GM19438 (cell line): ENCODE data around the gene MPL.

Source experiments
- ATAC-seq: cut with Tn5 transposase; IDR thresholded peaks from one replicate; pipeline ENCODE4 v1.9.1; 2021; ENCODE audit warnings: low read depth; ENCODE audit not compliant: unreplicated experiment

The MPL gene

DNA sequence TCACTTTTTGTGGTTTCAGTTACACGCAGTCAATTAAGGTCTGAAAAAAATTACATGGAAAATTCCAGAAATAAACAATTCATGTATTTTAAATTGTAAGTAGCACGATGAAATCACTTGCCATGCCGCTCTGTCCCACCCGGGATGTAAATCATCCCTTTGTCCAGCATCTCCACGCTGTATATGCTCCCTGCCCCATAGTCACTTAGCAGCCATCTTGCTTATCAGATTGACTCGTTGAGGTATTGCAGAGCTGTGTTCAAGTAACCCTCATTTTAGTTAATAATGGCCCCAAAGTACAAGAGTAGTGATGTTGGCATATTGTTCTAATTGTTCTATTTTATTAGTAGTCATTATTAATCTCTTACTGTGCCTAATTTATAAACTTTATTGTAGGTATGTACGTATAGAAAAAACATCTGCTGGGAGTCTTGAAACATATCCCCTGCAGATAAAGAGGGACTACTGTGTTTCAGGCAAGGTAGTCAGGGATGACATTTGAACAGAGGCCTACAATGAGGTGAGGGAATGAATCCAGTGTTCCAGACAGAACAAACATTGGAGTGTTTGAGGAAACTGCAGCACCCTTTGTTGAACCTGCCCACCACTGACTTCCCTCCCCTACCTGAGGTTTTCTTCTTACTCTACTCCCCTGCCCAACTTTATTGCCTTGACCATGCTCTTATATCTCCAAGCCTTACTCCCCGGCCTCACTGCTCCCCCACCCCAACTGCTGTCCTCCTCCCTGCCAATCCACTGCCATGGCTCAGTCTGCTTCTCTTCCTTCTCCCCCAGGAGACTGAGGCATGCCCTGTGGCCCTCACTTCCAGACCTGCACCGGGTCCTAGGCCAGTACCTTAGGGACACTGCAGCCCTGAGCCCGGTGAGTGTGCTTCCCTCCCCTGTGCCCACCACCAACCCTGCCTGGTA lies 14.1 kb downstream of the MPL start:
- no peak for ATAC-seq

DNA sequence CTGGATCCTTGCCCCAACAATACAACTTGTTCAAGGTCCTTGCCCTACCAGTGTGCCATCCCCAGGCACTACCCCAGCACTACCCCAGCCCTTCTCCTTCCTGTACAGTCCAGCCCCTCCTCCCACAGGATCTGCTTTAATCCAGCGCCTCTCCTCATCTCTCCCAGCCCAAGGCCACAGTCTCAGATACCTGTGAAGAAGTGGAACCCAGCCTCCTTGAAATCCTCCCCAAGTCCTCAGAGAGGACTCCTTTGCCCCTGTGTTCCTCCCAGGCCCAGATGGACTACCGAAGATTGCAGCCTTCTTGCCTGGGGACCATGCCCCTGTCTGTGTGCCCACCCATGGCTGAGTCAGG lies 14.7 kb downstream of the MPL start:
- ATAC-seq: no peak

DNA sequence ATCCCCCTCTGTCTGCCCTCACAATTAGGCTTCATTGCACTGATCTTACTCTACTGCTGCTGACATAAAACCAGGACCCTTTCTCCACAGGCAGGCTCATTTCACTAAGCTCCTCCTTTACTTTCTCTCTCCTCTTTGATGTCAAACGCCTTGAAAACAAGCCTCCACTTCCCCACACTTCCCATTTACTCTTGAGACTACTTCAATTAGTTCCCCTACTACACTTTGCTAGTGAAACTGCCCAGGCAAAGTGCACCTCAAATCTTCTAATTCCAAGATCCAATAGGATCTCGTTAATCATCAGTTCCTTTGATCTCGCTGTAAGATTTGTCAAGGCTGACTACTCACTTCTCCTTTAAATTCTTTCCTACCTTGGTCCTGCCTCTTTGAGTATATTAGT lies 15.3 kb downstream of the MPL start:
- no peak for ATAC-seq

DNA sequence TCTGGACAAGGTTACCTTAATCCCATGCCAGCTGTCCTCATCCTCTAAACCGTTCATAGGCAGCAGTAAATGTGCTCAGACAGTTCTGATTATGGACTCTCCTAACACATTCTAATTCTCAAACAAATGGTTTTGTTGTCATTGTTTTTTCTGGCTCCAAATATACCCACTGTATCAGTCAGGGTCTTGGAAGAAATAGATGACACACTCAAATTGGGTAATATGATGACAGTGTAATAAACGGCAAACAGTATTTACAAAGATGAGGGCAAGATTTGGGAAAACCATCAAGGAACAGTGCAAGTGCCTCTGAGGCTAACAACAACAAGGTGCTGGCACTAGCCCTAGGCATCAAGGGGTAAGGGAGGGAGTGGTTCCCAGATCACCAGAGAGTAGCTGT lies 16.9 kb downstream of the MPL start:
- no peak for ATAC-seq

GRCh38 chr1:43354936-43355335 lies 17.3 kb downstream of the MPL start:
- no peak for ATAC-seq

DNA sequence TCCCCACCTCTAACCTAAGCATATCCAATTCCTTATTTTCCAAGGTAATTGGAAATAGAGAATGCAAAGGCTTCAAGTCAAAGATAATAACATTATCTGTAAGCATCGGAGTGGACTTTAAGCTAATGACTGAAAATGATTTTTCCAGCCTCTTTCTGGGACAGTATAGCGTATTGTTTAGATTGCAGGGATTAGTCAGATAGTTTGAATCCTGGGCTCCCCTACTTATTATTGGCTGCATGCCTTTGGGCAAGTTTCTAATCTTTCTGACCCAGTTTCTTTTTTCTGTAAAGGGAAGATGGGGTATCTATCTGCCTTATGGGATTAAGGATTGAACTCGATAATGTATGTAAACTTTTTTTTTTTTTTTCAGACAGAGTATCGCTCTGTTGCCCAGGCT lies 19.6 kb downstream of the MPL start:
- no peak for ATAC-seq

DNA sequence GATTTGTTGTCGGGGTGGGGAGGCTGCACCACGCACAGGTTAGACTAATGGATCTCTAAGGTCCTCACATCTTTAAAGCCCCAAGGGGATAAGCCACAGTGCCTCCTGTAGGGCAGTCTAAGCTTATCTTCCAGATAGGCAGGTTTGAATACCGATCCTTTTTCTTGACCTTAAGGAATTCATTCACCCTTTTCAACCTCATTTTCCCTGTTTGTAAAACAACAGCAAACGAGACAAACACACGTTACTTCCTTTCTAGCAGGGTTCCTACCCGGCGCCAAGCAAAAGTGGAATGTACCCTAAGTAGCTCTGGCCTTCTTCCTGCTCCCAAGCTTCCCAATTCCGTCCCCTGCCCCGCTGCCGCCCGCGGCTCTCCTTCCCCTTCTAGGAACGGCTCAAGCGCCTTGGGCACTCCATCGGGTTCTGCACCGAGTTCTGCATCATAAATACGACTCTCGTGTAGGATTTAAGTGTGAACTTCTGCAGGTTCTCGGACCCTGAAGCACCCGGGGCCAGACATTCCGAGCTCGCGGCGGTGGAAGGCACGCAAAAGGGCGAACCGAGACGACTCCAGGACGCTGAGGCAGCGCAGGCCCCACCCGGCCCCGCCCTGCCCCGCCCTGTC lies 20.6 kb downstream of the MPL start:
- ATAC-seq: peak; percentile 34

DNA sequence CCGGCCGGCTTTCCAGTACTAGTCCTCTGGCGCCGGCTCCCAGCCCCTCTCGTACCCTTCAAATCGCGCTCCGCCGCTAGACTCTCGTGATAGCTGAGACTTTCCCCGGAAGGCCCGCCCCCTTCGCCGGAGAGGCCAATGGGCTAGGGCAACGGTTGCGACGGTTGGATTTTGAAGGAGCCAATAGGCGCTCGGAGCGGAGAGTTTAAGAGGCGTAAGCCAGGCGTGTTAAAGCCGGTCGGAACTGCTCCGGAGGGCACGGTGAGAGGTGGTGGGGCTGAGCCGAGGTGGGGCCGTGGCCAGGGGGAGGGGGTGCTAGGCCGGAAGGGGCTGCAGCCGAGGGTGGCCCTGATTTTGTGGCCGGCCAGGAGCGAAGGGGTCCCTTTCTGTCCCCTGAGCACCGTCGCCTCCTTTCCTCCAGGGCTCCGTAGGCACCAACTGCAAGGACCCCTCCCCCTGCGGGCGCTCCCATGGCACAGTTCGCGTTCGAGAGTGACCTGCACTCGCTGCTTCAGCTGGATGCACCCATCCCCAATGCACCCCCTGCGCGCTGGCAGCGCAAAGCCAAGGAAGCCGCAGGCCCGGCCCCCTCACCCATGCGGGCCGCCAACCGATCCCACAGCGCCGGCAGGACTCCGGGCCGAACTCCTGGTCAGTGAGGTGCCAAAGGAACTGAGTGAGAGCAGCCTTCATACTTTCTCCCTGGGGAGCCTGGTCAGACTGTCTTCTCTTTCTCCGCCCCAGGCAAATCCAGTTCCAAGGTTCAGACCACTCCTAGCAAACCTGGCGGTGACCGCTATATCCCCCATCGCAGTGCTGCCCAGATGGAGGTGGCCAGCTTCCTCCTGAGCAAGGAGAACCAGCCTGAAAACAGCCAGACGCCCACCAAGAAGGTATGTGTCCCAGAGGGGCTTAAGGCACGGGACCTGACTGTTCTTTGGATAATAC lies 21.4 kb downstream of the MPL start, which contains the start of gene CDC20:
TSS of gene CDC20 (plus strand) at position 236 of the 948 bp plus-strand sequence. CDS start at position 471, 235 bp downstream.
- ATAC-seq: peak; percentile 88

DNA sequence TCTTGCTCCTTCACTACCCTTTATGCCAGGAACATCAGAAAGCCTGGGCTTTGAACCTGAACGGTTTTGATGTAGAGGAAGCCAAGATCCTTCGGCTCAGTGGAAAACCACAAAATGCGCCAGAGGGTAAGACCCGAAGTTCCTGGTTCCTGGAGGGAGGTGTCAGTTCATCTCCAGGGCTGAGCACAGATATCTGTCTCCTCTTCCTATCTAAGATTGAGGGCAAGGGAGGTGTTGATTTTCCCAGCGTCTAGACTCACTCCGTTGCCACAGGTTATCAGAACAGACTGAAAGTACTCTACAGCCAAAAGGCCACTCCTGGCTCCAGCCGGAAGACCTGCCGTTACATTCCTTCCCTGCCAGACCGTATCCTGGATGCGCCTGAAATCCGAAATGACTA lies 22.1 kb downstream of the MPL start:
- no peak for ATAC-seq

DNA sequence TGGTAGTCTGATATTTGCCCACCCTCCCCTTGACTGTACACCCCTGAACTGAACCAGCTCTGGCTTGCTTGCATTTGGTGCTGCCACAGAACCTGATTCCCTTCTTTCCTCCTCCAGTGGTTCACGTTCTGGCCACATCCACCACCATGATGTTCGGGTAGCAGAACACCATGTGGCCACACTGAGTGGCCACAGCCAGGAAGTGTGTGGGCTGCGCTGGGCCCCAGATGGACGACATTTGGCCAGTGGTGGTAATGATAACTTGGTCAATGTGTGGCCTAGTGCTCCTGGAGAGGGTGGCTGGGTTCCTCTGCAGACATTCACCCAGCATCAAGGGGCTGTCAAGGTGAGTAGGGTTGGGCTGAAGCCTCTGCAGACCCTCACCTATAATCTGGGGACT lies 23.0 kb downstream of the MPL start:
- ATAC-seq: no peak

GRCh38 chr1:43363283-43363934 lies 25.8 kb downstream of the MPL start:
- no peak for ATAC-seq

- ATAC-seq: no peak
Measured at GRCh38 chr1:43363935-43364525, 26.4 kb downstream of the MPL start.

- no peak for ATAC-seq
Measured at GRCh38 chr1:43365678-43366077, 28.1 kb downstream of the MPL start.

GRCh38 chr1:43366179-43366578 lies 28.6 kb downstream of the MPL start:
- ATAC-seq: no peak

DNA sequence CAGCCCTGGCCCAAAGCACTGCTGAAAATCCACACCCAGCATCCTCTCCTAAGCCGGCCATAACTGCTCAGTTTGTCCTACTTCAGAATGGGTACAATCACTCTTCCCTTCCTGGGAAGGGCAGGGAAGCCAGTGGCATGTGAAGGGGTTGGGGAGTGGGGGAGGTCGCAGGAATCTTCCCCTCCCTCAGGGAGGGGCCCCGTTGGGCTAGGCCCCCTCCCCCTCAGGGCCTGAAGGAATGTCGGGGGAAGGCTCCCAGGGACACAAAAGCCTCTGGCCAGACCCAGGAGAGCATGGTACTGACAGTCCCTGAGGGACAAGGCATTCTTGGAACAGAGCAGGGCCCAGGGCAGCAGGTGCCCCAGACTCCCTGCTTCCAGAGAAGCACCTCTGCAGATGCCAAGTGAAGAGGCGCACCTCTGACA lies 29.0 kb downstream of the MPL start:
- ATAC-seq: no peak

- peak; percentile 40 for ATAC-seq
Measured at GRCh38 chr1:43367026-43367903, 29.6 kb downstream of the MPL start.

DNA sequence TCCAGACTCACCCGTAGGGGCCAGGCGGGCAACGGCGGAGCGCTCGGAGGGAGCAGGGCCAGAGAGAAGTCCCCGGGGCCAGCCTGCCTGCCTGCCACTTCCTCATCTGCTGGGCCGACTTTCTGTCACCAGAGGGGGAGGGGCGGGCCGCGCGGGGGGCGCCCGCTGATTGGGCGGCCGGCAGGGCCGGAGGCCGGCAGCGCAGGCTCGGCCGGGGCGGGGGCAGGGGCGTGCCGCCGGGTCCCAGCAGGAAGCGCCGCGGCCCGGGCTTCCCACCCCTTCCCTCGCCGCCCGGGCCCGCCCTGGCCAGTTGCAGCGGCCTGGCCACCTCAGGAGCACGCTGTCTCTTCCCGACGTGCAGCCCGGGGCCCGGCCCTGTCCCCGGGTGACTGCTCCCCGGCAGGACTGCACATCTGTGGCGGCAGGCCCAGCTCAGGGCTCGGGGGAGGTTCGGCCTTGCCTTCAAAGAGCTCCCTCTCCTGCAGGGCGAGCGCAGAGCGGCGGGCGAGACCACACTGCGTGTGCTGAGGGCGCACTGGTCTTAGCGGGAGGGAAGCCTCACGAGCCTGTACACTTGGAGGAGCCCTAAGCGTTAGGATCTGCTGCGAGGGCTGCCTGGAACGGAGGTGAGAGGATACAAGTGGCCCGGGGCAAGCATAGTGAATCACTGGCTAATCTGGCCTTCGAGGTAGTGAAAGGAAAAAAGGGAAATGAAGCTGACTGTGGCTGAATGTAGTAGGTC lies 30.5 kb downstream of the MPL start, which contains the start of gene ELOVL1:
TSS of gene ELOVL1 (minus strand) at position 108 of the 742 bp plus-strand sequence. CDS start 2,402 bp downstream, outside the sequence.
- peak; percentile 63 for ATAC-seq

DNA sequence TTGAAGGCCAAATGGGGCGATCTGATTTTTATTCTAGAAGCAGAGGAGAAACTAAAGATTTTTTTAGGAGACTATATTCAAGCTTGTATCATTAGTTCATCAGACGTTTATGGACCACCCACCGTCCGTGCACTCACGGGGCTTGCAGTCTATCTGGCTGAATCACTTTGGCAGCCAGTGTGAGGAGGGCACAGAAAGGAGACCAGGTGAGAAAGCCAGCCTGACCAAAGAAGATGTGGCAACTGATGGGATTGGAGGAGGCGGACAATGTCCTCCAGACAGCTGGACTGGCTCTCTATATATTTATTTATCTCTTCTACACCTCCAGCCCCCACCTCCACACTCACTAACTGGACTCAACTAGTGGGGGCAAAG lies 31.0 kb downstream of the MPL start:
- ATAC-seq: no peak
